Fibroblast of lung (primary cell): Measurements from ENCODE around the gene CTNNBIP1.

Source experiments
- CTCF ChIP-seq, 2 donors: IDR thresholded peaks in 1 of 2; conservative IDR thresholded peaks in 1 of 2; 1 replicate in 1 of 2; 2 replicates in 1 of 2; pipeline ENCODE4 v1.5.1; 2011 to 2012; ENCODE audit warnings: low read length in 2 of 2, control low read depth in 1 of 2, inconsistent platforms in 1 of 2, low read depth in 1 of 2, mild to moderate bottlenecking in 1 of 2
- EZH2 ChIP-seq: IDR thresholded peaks from 2 replicates; pipeline ENCODE4 v1.5.1; 2012; ENCODE audit warnings: low read length, control low read depth, mild to moderate bottlenecking; ENCODE audit errors: missing control alignments

GRCh38 chr1:9809100-9809510 lies 101.0 kb downstream of the CTNNBIP1 start:
- TF ChIP-seq CTCF (conservative IDR thresholded peaks at IDR 0.05 in 1 of 2, IDR thresholded peaks at IDR 0.05 in 1 of 2; ENCODE audit: low read depth in 1 of 2, low read length in 2 of 2) (no peak), EZH2 (no peak)
